HCT116 (cell line): ENCODE measurements around the gene CYB5R3. TPM values are rescaled to one million over a fixed set of nuclear protein-coding genes. Genes with fewer than 3 reads are reported as not detected.

ENCODE experiments used
- ATAC-seq: fragments of 200-7000 bp; cut with Tn5 transposase; 2 replicates; pipeline ENCODE4 v1.9.1; 2020; ENCODE audit warnings: mild to moderate bottlenecking, moderate library complexity
- BruUV-seq: library from RNA; stranded (reverse); fragments of 400-500 nt; replicated peaks from 2 replicates; lab custom pipeline; 2021; lab: Mats Ljungman, UMichigan
- CTCF ChIA-PET: fragments of 300-600 bp; sonication (Branson Sonifier 250); formaldehyde crosslinking; loops from one replicate; lab custom pipeline; 2021; ENCODE audit warnings: antibody characterized with exemption; lab: Charles Lee
- POLR2A ChIA-PET: fragments of 300-600, 350-600 bp; sonication (Branson Sonifier 250); formaldehyde crosslinking; loops from one replicate; lab custom pipeline; 2021; ENCODE audit warnings: antibody characterized with exemption; lab: Charles Lee
- RAD21 ChIA-PET, 2 experiments: fragments of 300-600 bp; sonication (Branson Sonifier 250); formaldehyde crosslinking; loops; one replicate each; lab custom pipeline; 2023; ENCODE audit warnings: low total read pairs in 2 of 2; ENCODE audit not compliant: uncharacterized antibody in 2 of 2, unreplicated experiment in 2 of 2, low non-redundant PET in 1 of 2; lab: Charles Lee
- DNase-seq: peaks from one replicate; pipeline ENCODE4 v3.0.0-alpha.2; 2010; ENCODE audit warnings: low read depth, low spot score
- H2AFZ ChIP-seq: fragments of 200-600 bp; shearing (Covaris generic), sonication (generic); 2 replicates; pipeline ENCODE4 v1.6.1; 2017; ENCODE audit warnings: low read depth, mixed run types, mixed read lengths, antibody characterized with exemption, low read length; ENCODE audit not compliant: poor library complexity, severe bottlenecking
- H3K27ac ChIP-seq: 2 replicates; pipeline ENCODE4 v1.5.1; 2012; ENCODE audit warnings: low read depth, low read length
- H3K27me3 ChIP-seq: fragments of 200-600 bp; sonication (generic); 2 replicates; pipeline ENCODE4 v1.6.1; 2016; ENCODE audit warnings: mixed run types, low read length, mixed read lengths; ENCODE audit not compliant: insufficient read depth
- H3K36me3 ChIP-seq, 2 experiments: fragments of 200-500 bp in 1 of 2; fragments of 200-600 bp in 1 of 2; sonication (Bioruptor generic) in 1 of 2; sonication (generic) in 1 of 2; 2 replicates each; pipeline versions ENCODE4 v1.5.1 to v1.6.1; 2014 to 2016; ENCODE audit warnings: low read length in 2 of 2, inconsistent platforms in 1 of 2, mixed read lengths in 1 of 2, mixed run types in 1 of 2; ENCODE audit not compliant: insufficient read depth in 2 of 2, control insufficient read depth in 1 of 2
- H3K4me1 ChIP-seq, 2 experiments: fragments of 200-600 bp in 1 of 2; sonication (generic) in 1 of 2; 2 replicates each; pipeline versions ENCODE4 v1.5.1 to v1.6.1; 2012 to 2017; ENCODE audit warnings: low read length in 2 of 2, inconsistent platforms in 1 of 2, mild to moderate bottlenecking in 1 of 2, mixed read lengths in 1 of 2, mixed run types in 1 of 2, moderate library complexity in 1 of 2; ENCODE audit not compliant: insufficient read depth in 2 of 2, control insufficient read depth in 1 of 2
- H3K4me2 ChIP-seq: fragments of 200-600 bp; sonication (generic); 2 replicates; pipeline ENCODE4 v1.6.1; 2017; ENCODE audit warnings: mixed run types, low read length, mixed read lengths
- H3K4me3 ChIP-seq, 2 experiments: fragments of 200-600 bp in 1 of 2; sonication (generic) in 1 of 2; replicated peaks in 1 of 2; 2 replicates each; pipeline ENCODE4 v1.5.1; 2011 to 2016; ENCODE audit warnings: low read length in 2 of 2, control low read depth in 1 of 2, low read depth in 1 of 2, mild to moderate bottlenecking in 1 of 2, mixed read lengths in 1 of 2, mixed run types in 1 of 2
- H3K79me2 ChIP-seq: fragments of 200-600 bp; sonication (generic); 2 replicates; pipeline ENCODE4 v1.6.1; 2017; ENCODE audit warnings: mild to moderate bottlenecking, mixed run types, low read length, moderate library complexity, mixed read lengths; ENCODE audit not compliant: insufficient read depth
- H3K9ac ChIP-seq: fragments of 200-600 bp; sonication (generic); 2 replicates; pipeline ENCODE4 v1.6.1; 2016; ENCODE audit warnings: low read length, mixed read lengths
- H3K9me2 ChIP-seq: fragments of 200-600 bp; sonication (generic), shearing (Covaris generic); 2 replicates; pipeline ENCODE4 v1.6.1; 2017; ENCODE audit warnings: mixed run types, mild to moderate bottlenecking, moderate library complexity; ENCODE audit not compliant: insufficient read depth
- H3K9me3 ChIP-seq, 2 experiments: fragments of 200-500 bp in 1 of 2; fragments of 200-600 bp in 1 of 2; sonication (Bioruptor generic) in 1 of 2; sonication (generic) in 1 of 2; 2 replicates each; pipeline ENCODE4 v1.6.1; 2014 to 2017; ENCODE audit warnings: low read length in 2 of 2, mixed read lengths in 2 of 2, inconsistent platforms in 1 of 2, low read depth in 1 of 2, mild to moderate bottlenecking in 1 of 2, mixed run types in 1 of 2, moderate library complexity in 1 of 2; ENCODE audit not compliant: control insufficient read depth in 1 of 2, insufficient read depth in 1 of 2
- H4K20me1 ChIP-seq: fragments of 200-600 bp; sonication (generic), shearing (Covaris generic); 2 replicates; pipeline ENCODE4 v1.6.1; 2017; ENCODE audit warnings: mixed run types, mild to moderate bottlenecking, moderate library complexity; ENCODE audit not compliant: insufficient read depth
- ATF3 ChIP-seq: IDR thresholded peaks from 2 replicates; pipeline ENCODE4 v1.6.1; 2012
- CEBPB ChIP-seq: IDR thresholded peaks from 2 replicates; pipeline ENCODE4 v1.6.1; 2012; ENCODE audit warnings: low read depth
- CTCF ChIP-seq, 3 experiments: fragments of 200-600 bp in 1 of 3; sonication (generic) in 1 of 3; IDR thresholded peaks in 2 of 3; conservative IDR thresholded peaks in 1 of 3; 2 replicates each; pipeline ENCODE4 v1.5.1; 2012 to 2017; ENCODE audit warnings: low read depth in 2 of 3, low read length in 2 of 3, antibody characterized with exemption in 1 of 3, borderline replicate concordance in 1 of 3, control low read depth in 1 of 3, mild to moderate bottlenecking in 1 of 3, mixed read lengths in 1 of 3, mixed run types in 1 of 3, moderate library complexity in 1 of 3; ENCODE audit not compliant: insufficient read depth in 1 of 3
- ELF1 ChIP-seq: IDR thresholded peaks from 2 replicates; pipeline ENCODE4 v1.6.1; 2012; ENCODE audit warnings: low read depth, borderline replicate concordance
- EZH2 ChIP-seq: fragments of 200-600 bp; sonication (generic); IDR thresholded peaks from 2 replicates; pipeline ENCODE4 v1.6.1; 2017; ENCODE audit warnings: antibody characterized with exemption, mixed run types
- FOSL1 ChIP-seq: IDR thresholded peaks from 2 replicates; pipeline ENCODE4 v1.6.1; 2012; ENCODE audit warnings: low read depth
- JUND ChIP-seq: IDR thresholded peaks from 2 replicates; pipeline ENCODE4 v1.6.1; 2012
- MAX ChIP-seq: IDR thresholded peaks from 2 replicates; pipeline ENCODE4 v1.6.1; 2012
- RAD21 ChIP-seq: IDR thresholded peaks from 2 replicates; pipeline ENCODE4 v1.6.1; 2012; ENCODE audit warnings: low read depth, mild to moderate bottlenecking
- REST ChIP-seq: IDR thresholded peaks from 2 replicates; pipeline ENCODE4 v1.6.1; 2012; ENCODE audit warnings: low read depth
- SIN3A ChIP-seq: IDR thresholded peaks from 2 replicates; pipeline ENCODE4 v1.6.1; 2012; ENCODE audit warnings: low read depth
- SP1 ChIP-seq: IDR thresholded peaks from 2 replicates; pipeline ENCODE4 v1.6.1; 2012; ENCODE audit warnings: low read depth
- SRF ChIP-seq: IDR thresholded peaks from 2 replicates; pipeline ENCODE4 v1.6.1; 2012; ENCODE audit warnings: low read depth
- TCF7L2 ChIP-seq: IDR thresholded peaks from 2 replicates; pipeline ENCODE4 v1.7.0; 2011; ENCODE audit warnings: borderline replicate concordance, inconsistent platforms; ENCODE audit not compliant: insufficient read depth, insufficient read length; ENCODE audit errors: extremely low read depth
- YY1 ChIP-seq: IDR thresholded peaks from 2 replicates; pipeline ENCODE4 v1.6.1; 2011; ENCODE audit warnings: low read length, low read depth, moderate library complexity, mild to moderate bottlenecking; ENCODE audit not compliant: insufficient replicate concordance; ENCODE audit errors: extremely low read depth
- intact Hi-C: fragments of 100-400 bp; cut with micrococcal nuclease; formaldehyde crosslinking; loops from 2 replicates; pipeline ENCODE4 v1.10.0; 2022
- total RNA-seq: library from RNA; stranded (reverse); gene quantifications from one replicate; pipeline ENCODE4 v1.2.1, GENCODE V29; 2021; ENCODE audit not compliant: unreplicated experiment

The CYB5R3 gene
- total RNA-seq, 1 experiment from 2014 or later = 127 TPM

GRCh38 chr22:42695294-42695693 is 46.1 kb upstream of the CYB5R3 start:
- H3K79me2 ChIP-seq = no peaks in the 10 kb centered on the region; the same call in 1 of the 2 replicates
- H2AFZ ChIP-seq = no peak overlapping the region
- no peak overlapping the region for H3K4me3 ChIP-seq
- peaks cover 26 to 37% of the 10 kb centered on the region in 2 experiments for H3K4me1 ChIP-seq
- H3K27ac ChIP-seq = no peak overlapping the region
- no peaks in the 10 kb centered on the region for H4K20me1 ChIP-seq
- POLR2A ChIA-PET = no interaction called here
- no peak for DNase-seq
- no peak overlapping the region for H3K9ac ChIP-seq
- BruUV-seq = no TSS peak
- H3K36me3 ChIP-seq = no peaks in the 10 kb centered on the region; a peak in 1 of 4 replicates
- no peaks in the 10 kb centered on the region for H3K9me2 ChIP-seq
- no peaks in the 10 kb centered on the region for H3K9me3 ChIP-seq
- H3K4me2 ChIP-seq = no peak overlapping the region
- RAD21 ChIA-PET = no interaction called here
- ATAC-seq = no peak
- intact Hi-C loops = no loop called here
- no peak for TF ChIP-seq EZH2
- TF ChIP-seq SP1 = no peak
- no peak for TF ChIP-seq SIN3A
- TF ChIP-seq ELF1 = no peak
- TF ChIP-seq JUND = no peak
- no peak for TF ChIP-seq YY1
- TF ChIP-seq CTCF (IDR thresholded peaks at IDR 0.05 in 2 of 3, conservative IDR thresholded peaks at IDR 0.05 in 1 of 3; ENCODE audit: borderline replicate concordance in 1 of 3, insufficient read depth in 1 of 3, low read depth in 2 of 3, low read length in 2 of 3) = no peak
- TF ChIP-seq ATF3 = no peak
- TF ChIP-seq MAX = no peak
- TF ChIP-seq FOSL1 = no peak
- TF ChIP-seq TCF7L2 = no peak
- no peak for TF ChIP-seq CEBPB
- no peak for TF ChIP-seq REST
- no peak for TF ChIP-seq SRF
- no peak for TF ChIP-seq RAD21
- CTCF ChIA-PET = no interaction called here
- H3K27me3 ChIP-seq = no peaks in the 10 kb centered on the region
